Vagina (tissue), 2 donors: ENCODE data around the gene DAND5.

Experiments
- POLR2A ChIP-seq, 2 donors: fragments of 450-650 bp; IDR thresholded peaks; one replicate each; pipeline ENCODE4 v1.6.1; 2017; ENCODE audit warnings: antibody characterized with exemption in 2 of 2, mild to moderate bottlenecking in 2 of 2, moderate library complexity in 2 of 2
- POLR2AphosphoS5 ChIP-seq, 2 donors: sonication (generic); formaldehyde crosslinking; IDR thresholded peaks; one replicate each; pipeline ENCODE4 v1.9.0; 2017; ENCODE audit warnings: antibody characterized with exemption in 2 of 2, mild to moderate bottlenecking in 2 of 2, low read depth in 1 of 2; ENCODE audit not compliant: insufficient read depth in 1 of 2
- TF ChIP-seq, protein P1 (sequence below), 3 experiments: fragments of 450-650 bp in 2 of 3; fragments of 200-600 bp in 1 of 3; sonication (generic) in 1 of 3; IDR thresholded peaks; one replicate each; pipeline ENCODE4 v1.5.1; 2017 to 2019; ENCODE audit warnings: antibody characterized with exemption in 3 of 3, mild to moderate bottlenecking in 2 of 3, moderate library complexity in 2 of 3

DNA sequence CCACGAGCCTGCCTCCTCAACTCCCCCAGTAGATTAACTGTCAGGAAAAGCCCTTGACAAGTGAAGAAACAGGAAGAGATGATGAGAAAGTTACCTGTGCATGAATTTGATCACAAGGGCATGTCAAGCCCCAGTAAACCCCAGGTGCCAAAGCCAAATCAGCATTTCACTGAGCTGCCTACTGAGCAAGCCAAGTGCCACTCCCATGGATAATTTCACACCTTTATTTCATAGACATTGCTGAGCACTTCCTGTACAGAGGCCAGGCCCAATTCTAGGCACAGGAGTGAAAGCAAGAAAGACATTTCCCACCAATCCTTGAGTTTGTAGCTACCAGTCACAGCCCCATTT is 14.8 kb upstream of the DAND5 start:
- TF ChIP-seq POLR2A (IDR thresholded peaks at IDR 0.05), result no peak
- TF ChIP-seq, protein P1, sequence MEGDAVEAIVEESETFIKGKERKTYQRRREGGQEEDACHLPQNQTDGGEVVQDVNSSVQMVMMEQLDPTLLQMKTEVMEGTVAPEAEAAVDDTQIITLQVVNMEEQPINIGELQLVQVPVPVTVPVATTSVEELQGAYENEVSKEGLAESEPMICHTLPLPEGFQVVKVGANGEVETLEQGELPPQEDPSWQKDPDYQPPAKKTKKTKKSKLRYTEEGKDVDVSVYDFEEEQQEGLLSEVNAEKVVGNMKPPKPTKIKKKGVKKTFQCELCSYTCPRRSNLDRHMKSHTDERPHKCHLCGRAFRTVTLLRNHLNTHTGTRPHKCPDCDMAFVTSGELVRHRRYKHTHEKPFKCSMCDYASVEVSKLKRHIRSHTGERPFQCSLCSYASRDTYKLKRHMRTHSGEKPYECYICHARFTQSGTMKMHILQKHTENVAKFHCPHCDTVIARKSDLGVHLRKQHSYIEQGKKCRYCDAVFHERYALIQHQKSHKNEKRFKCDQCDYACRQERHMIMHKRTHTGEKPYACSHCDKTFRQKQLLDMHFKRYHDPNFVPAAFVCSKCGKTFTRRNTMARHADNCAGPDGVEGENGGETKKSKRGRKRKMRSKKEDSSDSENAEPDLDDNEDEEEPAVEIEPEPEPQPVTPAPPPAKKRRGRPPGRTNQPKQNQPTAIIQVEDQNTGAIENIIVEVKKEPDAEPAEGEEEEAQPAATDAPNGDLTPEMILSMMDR (IDR thresholded peaks at IDR 0.05), result no peak
- no peak for TF ChIP-seq POLR2AphosphoS5 (IDR thresholded peaks at IDR 0.05; ENCODE audit: insufficient read depth in 1 of 2, low read depth in 1 of 2)
